Measurements from ENCODE around the gene FCGR1A.
"Not testable (repeated sequence)": the region's sequence is repeated elsewhere in the genome, so short reads cannot be mapped to it uniquely, and the experiment has no call there.

DNA sequence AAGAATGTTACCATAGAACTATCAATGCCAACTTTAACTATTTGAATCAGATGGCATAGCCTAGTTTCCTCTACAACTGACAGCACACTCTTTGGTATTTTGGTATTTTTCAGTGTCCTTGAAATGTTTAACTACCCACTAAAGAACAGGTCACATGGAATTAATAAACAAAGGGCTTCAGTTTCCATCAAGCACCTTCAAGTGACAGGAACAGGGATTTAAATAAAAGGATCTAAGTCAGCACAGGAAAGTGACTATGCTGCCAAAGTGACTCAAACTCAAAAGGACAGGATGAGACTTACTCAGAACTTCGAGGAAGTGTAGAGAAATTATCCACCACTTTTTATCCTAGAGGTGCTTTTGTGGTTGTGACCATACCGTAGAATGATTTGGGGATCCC lies 20.2 kb upstream of the FCGR1A start:
- not testable (repeated sequence) for TF ChIP-seq CTCF (optimal IDR thresholded peaks at IDR 0.05 in 1 of 3, IDR thresholded peaks at IDR 0.05 in 1 of 3, conservative IDR thresholded peaks at IDR 0.05 in 1 of 3; ENCODE audit: extremely low read depth in 1 of 3, insufficient read depth in 2 of 3, low read length in 3 of 3); EZH2 (IDR thresholded peaks at IDR 0.05; ENCODE audit: low read length)
